ENCODE data around the gene OR5AC2.

The OR5AC2 gene, protein sequence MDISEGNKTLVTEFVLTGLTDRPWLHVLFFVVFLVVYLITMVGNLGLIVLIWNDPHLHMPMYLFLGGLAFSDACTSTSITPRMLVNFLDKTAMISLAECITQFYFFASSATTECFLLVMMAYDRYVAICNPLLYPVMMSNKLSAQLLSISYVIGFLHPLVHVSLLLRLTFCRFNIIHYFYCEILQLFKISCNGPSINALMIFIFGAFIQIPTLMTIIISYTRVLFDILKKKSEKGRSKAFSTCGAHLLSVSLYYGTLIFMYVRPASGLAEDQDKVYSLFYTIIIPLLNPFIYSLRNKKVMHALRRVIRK

DNA sequence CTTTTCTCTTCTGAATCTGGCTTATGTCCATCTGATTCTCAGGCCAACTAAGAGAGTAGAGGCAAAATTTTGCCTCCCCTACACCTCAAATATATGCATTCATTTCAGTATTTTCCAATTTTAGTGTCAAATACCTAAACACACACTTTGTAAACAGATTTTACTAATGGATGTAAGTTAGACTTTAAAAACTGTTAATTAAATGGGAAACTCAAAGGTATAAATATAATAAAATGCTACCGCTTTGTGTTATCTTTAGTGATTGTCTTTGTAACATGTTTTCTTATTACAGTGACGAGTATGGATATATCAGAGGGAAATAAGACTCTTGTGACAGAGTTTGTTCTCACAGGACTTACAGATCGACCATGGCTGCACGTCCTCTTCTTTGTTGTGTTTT, at the start of gene OR5AC2:
TSS of gene OR5AC2 (plus strand) at position 301 of the 400 bp plus-strand sequence. CDS start at position 301, 0 bp downstream.
- DNase-seq, result no peak

DNA sequence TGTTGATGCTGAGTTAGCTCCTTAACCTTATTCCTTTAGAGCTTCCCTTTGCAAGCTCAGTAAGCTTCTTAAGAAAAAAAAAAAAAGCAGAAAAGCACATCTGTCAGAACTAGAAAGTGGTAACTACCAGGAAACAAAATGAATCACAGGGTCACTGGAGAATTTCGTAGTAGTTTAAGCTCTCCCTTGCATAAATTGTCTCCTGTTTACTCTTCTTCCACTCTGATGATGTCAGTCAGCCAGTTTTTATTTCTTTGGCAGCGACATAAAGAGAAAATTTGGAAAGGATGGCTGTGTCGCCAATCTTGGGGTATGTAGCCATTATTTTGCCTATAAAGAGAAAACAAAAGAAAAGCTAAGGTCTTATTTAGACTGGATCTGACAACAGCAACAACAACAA, 48.7 kb upstream of the OR5AC2 start:
- DNase-seq, result peak; percentile 51

DNA sequence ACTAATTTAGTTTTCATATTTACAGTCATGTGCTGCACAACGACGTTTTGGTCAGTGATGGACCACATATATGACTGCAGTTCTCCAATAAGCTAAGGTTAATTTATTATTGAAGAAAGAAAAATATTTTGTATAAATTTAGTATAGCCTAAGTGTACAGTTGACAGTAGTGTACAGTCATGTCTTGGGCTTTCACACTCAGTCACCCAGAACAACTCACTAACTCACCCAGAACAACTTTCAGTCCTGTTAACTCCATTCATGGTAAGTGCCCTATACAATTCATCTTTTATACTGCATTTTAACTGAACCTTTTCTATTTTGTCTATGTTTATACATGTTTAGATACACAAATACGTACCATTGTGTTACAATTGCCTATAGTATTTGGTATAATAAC, 48.1 kb upstream of the OR5AC2 start:
- no peak for DNase-seq

DNA sequence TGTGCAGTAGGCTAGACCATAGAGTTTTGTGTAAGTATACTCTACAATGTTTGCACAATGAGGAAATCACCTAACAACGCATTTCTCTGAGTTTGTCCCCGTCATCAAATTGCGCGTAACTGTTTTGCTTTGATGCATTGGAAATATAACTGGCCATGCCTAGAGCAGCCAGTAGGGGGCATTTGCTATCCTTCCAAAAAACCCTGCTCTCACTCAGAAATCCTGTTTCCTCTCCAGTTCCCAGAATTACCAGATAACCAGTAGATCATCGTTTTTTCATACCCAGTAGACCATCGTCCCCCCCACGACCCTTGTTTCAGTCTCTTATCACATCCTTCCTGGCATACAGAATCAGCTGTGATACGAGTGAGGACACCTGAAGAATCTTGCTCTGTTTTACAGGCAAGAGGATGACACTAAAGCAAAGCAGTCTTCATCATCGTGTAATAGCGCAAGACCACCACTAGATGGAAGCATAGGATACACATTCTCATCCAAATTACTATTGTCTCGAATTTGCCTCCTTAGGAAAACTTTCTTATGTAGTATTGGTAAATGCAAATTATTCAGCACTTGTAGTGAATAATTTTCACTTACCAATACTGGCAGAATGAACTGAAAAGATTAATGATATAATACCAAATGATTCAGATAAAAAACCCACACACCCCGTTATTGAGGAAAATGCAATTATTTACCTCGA, 47.5 kb upstream of the OR5AC2 start:
- DNase-seq, result peak; percentile 75

DNA sequence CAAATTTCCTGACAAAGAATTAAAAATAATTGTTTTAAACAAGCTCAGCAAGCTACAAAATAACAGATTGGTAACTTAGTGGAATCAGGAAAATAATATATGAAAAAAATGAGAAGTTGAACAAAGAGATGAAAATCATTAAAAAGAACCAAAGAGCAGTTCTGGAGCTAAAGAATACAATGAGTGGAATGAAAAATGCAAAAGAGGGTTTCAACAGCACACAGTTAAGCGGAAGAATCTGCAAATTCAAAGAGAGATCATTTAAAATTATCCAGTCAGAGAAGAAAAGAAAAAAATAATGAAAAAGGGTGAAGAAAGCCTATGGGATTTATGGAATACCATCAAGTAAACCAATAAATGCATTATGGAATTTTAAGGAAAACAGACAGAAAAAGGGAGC, 45.6 kb upstream of the OR5AC2 start:
- DNase-seq, result no peak

DNA sequence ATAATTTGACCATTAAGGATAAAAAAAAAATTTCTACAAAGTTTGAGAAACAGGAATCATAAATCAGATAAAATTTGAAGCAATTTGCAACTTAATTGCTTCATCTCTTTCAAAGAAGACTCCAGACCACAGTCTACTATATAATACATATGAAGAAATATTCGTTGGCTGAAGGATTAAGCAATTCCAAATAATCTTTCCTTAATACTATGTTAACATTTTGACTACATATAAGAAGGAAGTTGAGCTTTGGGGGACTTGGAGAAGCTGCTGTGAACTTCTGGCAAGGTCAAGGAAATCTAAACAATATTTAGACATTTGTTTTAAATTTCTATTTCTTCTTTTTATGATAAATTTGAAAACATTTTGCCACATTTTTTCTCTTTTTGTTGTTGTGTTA, 38.4 kb upstream of the OR5AC2 start:
- no peak for DNase-seq

DNA sequence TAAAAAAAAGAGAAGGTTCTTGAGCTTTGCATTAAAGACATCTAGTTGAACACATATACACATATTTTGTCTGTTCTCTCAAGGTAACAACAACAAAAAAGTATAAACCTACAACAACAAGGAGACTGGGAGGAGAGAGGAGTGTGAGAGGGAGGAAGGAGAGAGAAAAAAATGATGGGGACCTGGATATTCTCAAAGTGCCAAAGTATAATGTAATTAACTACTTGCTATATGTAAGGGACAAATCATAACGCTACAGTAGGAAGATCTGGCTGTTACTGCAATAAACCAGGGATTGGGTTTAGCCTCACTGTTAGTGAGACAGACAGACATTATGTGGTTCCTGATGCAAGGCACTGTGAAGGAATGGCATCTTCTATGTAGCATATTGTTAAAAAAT, 37.7 kb upstream of the OR5AC2 start:
- no peak for DNase-seq

DNA sequence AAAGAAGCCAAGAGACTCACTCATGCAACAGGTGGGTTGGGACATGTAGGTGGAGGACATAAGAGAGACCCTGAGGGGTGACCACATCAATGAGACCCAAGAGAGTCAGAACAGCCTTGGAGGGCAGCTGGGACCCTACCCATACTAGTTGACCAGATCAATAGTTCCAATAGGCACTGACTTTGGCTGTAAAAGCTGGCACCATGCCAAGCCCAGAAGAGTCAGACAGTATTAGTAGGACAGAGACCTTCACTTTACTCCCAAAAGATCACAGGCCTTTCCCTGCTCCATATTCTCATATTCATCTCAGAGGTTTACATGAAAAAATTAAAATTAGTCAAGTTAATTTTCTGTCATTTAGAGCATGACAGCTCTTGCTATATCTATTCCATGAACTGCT, 30.9 kb upstream of the OR5AC2 start:
- no peak for DNase-seq

DNA sequence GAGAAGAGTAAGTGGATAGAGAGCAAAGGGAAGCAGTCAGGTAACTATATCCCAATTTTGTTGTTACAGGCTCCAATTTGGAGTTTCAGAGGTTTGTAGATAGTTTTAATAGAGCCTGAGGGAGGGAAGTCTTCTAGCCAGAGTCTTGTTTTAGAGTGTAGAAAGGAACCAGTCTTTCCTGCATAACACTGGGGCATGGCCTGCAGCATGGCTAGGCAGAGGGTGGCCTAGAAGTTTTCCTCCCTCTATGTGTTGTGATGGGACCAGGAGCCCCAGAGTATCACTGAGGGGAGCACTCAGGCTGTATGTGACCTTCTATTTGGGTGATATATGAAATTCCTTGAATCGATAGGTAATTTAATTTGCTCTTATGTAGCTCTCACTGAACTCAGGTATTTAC, 29.3 kb upstream of the OR5AC2 start:
- no peak for DNase-seq

DNA sequence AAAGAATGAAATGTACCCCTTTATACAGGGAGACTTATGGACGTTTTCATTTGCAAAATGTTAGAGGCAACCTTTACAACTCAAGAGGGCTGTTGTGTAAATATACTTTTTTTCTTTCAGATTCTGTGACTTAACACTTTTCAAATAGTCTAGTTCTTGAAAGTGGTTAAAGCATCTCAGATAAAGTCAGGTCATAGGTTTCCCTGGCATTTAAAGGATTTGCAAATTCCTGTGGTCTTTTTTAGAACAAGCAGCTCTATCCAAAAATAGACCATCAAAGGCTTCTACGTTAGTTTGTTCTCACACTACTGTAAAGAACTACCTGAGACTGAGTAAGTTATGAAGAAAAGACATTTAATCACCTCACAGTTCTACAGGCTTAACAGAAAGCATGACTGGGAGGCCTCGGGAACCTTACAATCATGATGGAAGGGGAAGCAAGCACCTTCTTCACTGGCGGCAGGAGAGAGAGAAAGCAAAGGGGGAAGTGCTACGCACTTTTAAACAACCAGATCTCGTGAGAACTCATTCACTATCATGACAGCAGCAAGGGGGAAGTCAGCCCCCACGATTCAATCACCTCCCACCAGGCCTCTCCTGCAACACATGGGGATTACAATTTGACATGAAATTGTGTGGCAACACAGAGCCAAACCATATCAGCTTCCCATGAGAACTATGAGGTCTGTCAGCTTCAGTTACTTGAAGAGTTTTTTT, 28.6 kb upstream of the OR5AC2 start:
- DNase-seq, result no peak

DNA sequence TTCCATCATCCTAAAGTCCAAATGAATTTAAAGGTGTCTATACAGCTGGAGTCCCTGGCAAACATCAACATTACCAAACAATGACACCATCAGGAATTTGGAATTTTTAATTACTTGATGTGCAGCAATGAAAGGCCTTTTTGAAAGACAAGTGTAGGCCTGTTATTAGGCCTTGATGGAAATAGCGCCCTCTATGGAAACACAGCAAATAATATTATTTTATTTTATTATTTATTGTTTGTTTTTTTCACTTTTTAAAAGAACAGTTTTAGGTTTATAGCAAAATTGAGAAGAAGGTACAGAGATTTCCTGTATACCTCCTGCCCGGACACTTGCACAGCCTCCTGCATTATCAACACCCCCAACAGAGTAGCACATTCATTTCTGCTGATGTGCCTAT, 18.1 kb upstream of the OR5AC2 start:
- DNase-seq, result no peak

DNA sequence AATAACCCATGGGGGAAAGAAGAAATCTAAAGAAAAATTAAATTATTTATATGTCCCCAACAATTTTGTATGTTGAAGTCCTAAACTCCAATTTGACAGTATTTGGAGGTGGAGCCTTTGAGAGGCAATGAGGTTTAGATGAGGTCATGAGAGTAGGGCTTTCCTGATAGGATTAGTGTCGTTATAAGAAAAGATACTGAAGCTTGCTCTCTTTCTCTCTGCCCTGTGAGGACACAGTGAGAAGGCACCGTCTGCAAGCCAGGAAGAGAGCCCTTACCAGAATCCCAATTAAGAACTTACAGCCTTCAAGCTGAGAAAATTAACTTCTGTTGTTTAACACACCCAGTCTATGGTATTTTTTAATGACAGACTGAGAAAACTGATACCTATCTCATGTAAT, 16.1 kb upstream of the OR5AC2 start:
- no peak for DNase-seq

DNA sequence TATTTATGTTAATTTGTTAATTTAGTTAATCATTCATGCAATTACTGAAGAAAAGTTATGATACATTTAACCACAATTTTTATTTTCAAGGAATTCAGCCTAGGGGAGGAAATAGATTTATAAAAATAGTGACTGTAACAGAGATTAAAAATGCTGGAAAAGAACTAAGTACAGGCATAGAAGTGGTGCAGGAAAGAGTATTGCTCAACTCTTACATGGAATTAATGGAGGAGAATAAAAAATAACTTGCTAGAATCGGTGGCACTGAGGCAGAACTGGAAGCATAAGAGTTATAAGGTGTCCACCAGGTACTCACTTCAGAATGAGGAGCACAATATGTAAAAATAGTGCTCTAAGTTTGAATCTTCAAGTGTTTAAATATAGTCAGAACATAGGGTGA, 13.5 kb upstream of the OR5AC2 start:
- no peak for DNase-seq

DNA sequence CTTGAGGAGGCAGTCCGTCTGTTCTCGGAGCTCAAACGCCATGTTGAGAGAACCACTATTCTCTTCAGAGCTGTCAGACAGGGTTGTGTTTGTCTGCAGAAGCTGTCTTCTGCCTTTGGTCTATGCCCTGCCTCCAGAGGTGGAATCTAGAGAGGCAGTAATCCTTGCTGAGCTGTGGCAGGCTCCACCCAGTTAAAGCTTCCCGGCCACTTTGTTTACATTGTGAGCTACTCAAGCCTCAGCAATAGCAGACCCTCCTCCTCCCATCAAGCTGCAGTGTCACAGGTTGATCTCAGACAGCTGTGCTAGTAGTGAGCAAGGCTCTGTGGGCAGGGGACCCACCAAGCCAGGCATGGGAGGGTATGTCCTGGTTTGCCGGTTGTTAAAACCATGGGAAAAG, 8.9 kb downstream of the OR5AC2 start:
- no peak for DNase-seq

DNA sequence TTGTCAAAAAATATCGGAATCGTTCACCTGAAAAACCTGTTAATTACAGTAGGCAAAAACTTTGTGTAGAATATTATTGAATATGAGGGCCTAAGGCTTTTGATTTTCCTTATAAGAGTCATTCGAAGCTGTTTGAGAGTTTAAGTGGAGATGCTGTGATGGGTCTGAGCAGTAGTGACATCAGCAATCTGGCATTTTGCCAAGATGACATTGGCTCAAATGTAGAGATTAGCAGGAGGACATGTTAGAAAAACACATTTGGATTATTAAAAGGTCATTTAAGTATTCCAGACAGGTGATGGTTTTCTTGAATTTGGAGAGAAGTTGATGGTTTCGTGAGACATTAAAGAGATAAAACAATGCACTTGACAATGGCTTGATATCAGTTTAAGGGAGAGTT, 12.9 kb downstream of the OR5AC2 start:
- DNase-seq, result no peak

DNA sequence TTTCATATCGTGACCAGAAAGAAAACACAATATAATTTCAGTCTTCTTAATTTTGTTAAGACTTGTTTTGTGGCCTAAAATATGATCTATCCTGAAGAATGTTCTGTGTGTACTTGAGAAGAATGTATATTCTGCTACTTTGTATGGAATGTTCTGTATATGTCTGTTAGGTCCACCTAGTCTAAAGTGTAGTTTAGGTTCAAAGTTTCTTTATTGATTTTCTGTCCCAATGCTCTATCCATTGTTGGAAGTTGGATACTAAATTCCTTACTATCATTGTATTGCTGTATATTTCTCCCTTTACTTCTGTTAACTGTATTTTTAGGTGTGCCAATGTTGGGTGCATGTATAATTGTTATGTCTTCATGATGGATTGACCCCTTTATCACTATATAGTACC, 21.2 kb downstream of the OR5AC2 start:
- DNase-seq, result no peak

DNA sequence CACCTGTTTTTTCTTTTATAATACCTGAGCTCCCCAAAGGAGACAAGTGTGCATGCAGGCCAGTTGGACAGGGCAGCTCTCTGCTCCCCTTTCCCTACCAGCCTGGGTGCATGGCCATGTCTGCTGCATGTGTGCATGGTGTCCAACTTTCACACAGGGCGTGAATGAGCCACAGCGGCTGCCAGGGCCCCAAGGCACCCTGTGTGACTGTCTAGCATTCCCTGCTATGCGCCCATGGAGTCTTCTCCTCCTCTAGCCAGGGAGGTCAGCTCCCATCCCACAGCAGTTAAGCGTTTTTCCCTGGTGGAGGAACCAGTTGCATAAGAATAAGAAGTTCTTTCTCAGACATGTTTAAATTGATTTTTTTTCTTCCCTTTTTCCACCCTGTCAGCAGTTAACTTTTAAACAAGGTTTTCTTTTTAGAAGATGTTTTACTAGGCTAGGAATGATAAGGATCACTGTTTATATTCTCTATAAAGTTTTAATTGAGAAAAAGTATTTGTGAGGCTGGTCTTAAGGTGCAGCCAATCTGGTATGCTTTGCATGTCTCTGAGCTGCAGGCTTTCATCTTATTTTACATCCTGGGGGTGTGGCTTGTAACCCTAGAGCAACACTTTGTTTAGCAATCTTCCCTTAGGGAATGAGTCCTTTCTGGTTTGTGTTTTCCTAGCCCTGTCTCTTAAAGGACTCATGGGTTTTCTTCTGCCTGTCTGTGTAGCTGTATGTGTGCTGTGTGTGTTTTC, 23.0 kb downstream of the OR5AC2 start:
- DNase-seq, result no peak

DNA sequence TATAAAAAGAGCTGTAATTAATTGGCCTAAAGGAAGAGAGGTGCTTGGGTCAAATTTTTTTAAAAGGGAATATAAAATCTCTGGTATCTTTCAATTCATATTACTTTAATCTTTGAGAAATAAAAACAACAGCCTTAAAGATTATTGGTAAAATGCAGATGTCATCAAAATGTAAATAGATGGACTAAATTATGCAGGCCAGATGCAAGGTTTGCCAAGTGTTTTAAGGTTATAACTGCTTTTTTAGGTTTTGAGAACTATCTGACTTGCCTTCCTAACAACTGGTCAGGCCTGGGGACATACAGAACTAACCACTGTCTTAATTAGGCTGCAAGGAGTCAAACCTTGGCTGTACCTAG, 23.6 kb downstream of the OR5AC2 start:
- no peak for DNase-seq

DNA sequence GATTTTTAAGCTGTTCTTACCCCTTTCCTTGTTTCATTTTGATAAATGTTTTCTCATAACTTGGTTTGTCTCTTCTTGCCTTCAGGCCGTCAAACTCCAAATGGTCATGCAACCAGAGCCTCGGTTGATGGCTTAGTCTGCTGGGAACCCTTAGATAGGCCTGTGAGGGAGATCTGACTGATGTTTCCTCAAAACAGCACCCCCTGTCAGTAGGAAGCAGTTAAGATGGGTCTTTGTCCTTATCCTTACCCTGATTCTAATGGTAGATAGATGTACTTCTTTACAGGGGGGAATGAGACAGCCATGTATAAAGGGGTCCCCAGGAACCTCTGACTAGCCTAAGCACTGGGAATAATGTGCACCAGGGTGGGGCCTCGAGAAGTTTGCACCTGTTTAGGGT, 27.3 kb downstream of the OR5AC2 start:
- DNase-seq, result no peak

DNA sequence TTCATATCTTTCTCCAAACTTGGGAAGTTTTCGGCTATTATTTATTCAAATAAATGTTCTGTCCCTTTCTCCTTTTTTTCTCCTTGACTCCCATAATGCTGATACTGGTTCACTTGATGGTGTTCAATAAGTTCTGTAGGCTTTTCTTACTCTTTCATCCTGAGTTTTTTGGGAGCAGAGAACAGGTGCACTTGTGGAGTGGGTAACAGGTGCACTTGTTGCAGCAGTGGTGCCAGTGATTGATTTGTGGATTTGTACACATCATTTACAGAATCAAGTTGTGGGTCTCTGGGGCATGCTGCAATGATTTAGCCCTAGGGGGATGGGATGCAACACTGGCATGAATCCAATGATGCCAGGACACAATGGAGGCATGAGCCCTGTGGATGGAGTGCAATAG, 28.7 kb downstream of the OR5AC2 start:
- DNase-seq, result no peak

DNA sequence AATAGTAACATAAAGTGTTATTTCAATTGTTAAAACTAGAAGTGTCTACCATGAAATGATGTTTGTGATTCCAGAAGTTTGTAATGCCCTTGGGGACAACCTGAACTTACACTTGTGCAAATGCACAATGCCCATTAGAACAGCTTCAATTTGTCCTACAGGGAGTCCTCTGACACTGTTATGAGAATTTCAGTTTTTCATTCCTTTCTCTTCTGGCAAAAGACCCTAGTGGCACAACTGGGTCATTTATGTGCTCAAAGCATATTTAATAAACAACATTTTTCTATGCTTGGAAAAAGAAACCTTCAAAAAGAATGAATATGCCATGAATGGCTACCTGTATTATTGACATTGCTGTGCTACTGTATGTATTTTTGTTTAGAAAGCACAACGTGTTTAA, 43.4 kb downstream of the OR5AC2 start, which contains the start of gene OR5H1:
TSS of gene OR5H1 (plus strand) at position 301 of the 400 bp plus-strand sequence. CDS start 1,977 bp downstream, outside the sequence.
- no peak for DNase-seq

DNA sequence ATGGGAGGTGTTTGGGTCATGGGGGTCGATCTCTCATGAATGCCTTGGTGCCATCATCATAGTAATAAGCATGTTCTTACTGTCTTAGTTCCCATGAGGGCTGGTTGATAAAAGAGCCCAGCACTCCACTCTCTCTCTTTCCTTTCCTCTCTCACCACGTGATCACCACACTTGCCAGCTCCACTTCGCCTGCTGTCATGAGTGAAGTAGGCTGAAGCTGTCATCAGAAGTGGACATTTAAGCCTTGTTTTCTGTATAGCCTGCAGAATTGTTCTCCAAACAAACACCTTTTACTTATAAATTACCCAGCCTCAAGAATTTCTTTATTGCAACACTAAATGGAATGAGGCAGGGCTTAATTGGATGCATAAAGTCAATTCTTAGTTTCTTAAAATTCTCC, 49.7 kb downstream of the OR5AC2 start:
- DNase-seq, result no peak

Data from NCI-H524 treated with DMSO at 0.1 percent for 48 hours (cell line).